Kidney epithelial cell (primary cell): ENCODE measurements around the gene FRS3. TPM values are rescaled to one million over a fixed set of nuclear protein-coding genes. Genes with fewer than 3 reads are reported as not detected.

ENCODE experiments used
- DNase-seq: peaks from one replicate; pipeline ENCODE4 v3.0.0-alpha.2; 2010; ENCODE audit warnings: low read depth
- H3K27me3 ChIP-seq: 2 replicates; pipeline ENCODE4 v1.6.0; 2011; ENCODE audit warnings: low read length; ENCODE audit not compliant: control insufficient read depth, insufficient read depth
- H3K36me3 ChIP-seq: 2 replicates; pipeline ENCODE4 v1.5.1; 2011; ENCODE audit warnings: low read length; ENCODE audit not compliant: control insufficient read depth, insufficient read depth
- H3K4me3 ChIP-seq: 2 replicates; pipeline ENCODE4 v1.5.1; 2011; ENCODE audit warnings: low read depth, mild to moderate bottlenecking, control low read depth, low read length
- total RNA-seq: library from RNA; depleted of rRNA; stranded (reverse); fragments of >200 nt; gene quantifications from 2 replicates; pipeline ENCODE4 v1.2.3, GENCODE V29; 2015
- TF ChIP-seq, protein P1 (sequence below): IDR thresholded peaks from 2 replicates; pipeline ENCODE4 v1.5.1; 2011; ENCODE audit warnings: mild to moderate bottlenecking, moderate library complexity, low read length, control low read depth, inconsistent platforms; ENCODE audit not compliant: insufficient read depth, poor library complexity, severe bottlenecking

The FRS3 gene
- total RNA-seq, 1 donor from 2014 or later = 2.1 TPM

DNA sequence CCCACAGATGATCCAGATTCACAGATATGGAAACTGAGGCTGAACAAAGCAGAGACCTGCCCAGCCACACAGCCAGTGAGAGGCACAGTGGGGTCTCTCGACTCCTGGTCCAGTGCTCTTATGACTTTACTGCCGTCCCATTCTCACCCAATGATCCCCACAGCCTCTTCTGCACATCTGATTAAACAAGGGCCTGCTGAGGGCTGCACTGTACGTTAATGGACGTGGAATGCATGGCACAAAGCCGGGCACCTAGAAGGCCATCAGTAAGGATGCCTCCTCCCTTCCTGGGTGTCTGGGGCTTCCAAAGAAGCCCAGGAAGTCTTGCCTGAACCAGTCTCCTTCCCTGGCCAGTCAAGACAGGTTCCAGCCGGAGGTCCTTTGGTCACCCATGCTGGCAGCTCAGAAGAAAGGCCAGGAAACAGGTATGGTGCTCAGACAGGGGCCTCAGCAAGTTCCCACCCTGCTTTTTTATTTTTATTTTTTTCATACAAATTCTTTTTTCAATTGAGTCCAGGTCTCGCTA lies 48.1 kb downstream of the FRS3 start:
- H3K36me3 ChIP-seq = no peaks in the 10 kb centered on the region
- no peaks in the 10 kb centered on the region for H3K27me3 ChIP-seq
- H3K4me3 ChIP-seq = no peak overlapping the region
- TF ChIP-seq, protein P1, sequence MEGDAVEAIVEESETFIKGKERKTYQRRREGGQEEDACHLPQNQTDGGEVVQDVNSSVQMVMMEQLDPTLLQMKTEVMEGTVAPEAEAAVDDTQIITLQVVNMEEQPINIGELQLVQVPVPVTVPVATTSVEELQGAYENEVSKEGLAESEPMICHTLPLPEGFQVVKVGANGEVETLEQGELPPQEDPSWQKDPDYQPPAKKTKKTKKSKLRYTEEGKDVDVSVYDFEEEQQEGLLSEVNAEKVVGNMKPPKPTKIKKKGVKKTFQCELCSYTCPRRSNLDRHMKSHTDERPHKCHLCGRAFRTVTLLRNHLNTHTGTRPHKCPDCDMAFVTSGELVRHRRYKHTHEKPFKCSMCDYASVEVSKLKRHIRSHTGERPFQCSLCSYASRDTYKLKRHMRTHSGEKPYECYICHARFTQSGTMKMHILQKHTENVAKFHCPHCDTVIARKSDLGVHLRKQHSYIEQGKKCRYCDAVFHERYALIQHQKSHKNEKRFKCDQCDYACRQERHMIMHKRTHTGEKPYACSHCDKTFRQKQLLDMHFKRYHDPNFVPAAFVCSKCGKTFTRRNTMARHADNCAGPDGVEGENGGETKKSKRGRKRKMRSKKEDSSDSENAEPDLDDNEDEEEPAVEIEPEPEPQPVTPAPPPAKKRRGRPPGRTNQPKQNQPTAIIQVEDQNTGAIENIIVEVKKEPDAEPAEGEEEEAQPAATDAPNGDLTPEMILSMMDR = no peak
- DNase-seq = no peak

DNA sequence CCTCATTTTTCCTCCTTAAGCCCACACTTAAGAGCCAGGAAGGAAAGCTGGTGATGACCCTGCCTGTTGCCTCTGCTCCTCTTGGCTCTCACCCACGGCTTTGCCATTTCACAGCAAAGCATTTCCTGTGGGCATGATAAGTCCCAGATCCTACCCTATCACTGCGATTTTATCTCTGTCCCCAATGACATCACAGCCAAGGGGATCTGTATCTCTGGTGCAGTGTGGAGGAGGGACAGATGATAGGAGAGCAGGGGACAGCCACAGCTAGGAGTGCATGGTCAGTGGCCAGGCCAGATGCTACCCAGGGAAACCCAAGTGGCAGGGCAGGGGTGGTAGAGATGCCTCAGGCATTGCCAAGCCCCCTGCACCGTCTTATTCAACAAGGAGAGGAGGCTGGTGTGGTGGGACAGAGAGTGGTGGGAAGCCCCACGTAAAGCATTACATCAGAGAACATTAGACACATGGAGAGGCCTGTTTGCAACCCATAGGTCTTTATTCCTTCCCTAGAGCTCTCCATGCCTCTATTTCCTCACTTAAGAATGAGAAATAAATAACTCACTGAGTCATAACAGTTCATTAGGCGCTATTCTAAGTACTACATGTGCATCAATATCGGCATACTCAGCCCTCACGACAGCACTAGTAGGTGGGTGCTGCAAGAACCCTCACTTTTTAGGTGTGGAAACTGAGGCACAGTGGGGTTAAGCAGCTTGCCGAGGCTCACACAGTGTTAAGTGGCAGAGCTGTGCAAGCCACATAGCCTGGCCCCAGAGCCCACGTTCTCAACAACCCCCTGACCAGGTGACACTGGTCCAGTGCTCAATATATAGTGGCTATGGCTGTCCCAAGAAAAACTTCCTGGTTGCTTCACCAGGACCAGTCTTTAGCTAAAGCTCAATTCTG lies 48.9 kb downstream of the FRS3 start:
- TF ChIP-seq, protein P1 = no peak
- Histone ChIP-seq H3K27me3 (no peaks in the 10 kb centered on the region), H3K4me3 (no peak overlapping the region), H3K36me3 (no peaks in the 10 kb centered on the region)
- DNase-seq = no peak

DNA sequence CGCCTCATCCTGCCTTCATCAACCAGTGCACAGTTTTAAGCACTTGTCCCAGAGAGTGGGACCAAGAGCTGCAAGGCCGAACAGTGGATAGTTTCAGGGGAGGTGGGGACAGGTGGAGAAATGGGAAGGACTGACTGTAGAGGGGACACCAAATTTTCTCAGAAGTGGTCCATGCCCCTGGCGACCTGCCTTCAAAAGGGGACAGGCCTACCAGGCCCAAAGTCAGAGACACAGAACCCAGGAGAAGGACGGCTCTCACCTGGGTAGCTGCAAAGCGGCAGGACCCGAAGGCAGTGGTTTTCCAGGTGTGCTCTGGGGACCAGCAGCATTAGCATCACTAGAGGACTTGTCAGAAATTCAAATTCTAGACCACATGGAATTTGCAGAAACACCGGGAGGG lies 50.1 kb downstream of the FRS3 start:
- DNase-seq = no peak
- TF ChIP-seq, protein P1 = no peak
- Histone ChIP-seq H3K36me3 (no peaks in the 10 kb centered on the region), H3K27me3 (no peaks in the 10 kb centered on the region), H3K4me3 (no peak overlapping the region)

DNA sequence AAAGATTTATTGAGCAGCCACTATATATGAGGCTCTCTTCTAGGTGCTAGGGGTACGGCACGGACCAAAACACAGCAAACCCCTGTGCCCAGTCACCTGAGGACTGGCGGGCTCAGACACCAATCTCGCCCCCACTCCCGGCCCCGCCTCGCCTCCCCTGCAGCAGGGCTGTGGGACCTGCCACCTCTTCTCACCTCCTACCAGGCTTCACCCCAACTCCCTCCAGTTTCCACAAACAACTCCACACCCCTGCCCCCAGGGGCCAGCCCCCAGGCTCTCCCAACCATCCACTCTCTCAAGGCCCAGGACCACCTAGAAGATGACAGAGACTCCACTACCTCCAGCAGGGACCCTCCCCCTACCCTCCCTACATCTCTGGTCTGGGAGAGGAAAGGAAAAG lies 50.7 kb downstream of the FRS3 start:
- TF ChIP-seq, protein P1 = no peak
- H3K36me3 ChIP-seq = no peaks in the 10 kb centered on the region
- no peak for DNase-seq
- H3K4me3 ChIP-seq = no peak overlapping the region
- H3K27me3 ChIP-seq = no peaks in the 10 kb centered on the region

DNA sequence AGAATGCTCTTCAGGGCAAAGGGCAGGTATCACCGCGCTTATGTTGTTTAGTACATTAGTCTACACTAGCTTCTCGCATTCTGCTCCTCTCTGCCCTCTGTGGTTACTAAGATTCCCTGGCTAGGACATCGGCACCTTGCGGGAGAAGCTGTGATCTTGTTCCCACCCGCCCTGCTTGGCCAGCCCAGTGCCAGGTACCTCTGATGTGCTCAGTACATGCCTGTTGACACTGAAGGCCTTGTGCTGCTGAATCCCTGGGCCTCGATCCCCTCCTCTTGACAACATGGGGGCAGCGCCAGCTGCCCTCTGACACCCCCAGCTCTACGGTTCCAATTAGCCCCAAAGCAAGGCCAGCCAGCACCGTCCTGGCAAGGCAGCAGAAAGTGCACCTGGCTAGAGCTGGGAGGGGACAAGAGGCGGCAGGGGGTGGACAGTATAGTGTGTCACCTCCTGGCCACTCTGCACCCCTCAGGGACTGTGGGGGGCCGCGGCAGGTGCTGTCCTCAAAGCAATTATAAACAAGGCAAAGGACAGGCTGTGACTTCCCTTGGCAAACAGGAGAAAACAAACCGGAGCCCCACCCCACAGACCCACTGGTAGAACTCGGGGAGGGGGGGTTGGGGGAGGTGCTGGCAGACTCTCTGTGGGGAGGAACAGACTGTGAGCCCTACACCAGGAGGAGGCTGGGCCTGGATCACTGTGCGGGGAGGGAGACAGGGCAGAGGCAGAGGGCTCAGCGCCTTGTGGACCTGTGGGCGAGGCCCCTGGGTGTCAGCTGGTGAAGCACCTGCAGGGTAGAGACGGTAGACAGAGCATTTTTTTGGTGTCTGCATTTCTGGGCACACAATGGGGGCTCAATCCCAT lies 51.4 kb downstream of the FRS3 start:
- no peaks in the 10 kb centered on the region for H3K36me3 ChIP-seq
- no peaks in the 10 kb centered on the region for H3K27me3 ChIP-seq
- no peak for DNase-seq
- TF ChIP-seq, protein P1 = no peak
- H3K4me3 ChIP-seq = no peak overlapping the region
